A549 (cell line): ENCODE measurements around the gene MTERF2. TPM values are rescaled to one million over a fixed set of nuclear protein-coding genes. Genes with fewer than 3 reads are reported as not detected.

Source experiments
- ATAC-seq, 2 experiments: fragments of 200-7000 bp in 1 of 2; fragments of >200 bp in 1 of 2; cut with Nextera tagmentation in 1 of 2; cut with Tn5 transposase in 1 of 2; 3 replicates each; pipeline versions ENCODE4 v1.8.0 to v1.9.1; 2018 to 2020; ENCODE audit warnings: mild to moderate bottlenecking in 1 of 2, moderate library complexity in 1 of 2
- CTCF ChIA-PET: fragments of 300-600 bp; sonication (Branson Sonifier 250); formaldehyde crosslinking; extraction: SDS; loops from one replicate; lab custom pipeline; 2021; ENCODE audit warnings: antibody characterized with exemption, inconsistent platforms; lab: Yijun Ruan, JAX
- POLR2A ChIA-PET: fragments of 350-600 bp; formaldehyde crosslinking; extraction: SDS; loops from one replicate; lab custom pipeline; 2021; ENCODE audit warnings: antibody characterized with exemption, inconsistent platforms; lab: Yijun Ruan, JAX
- DNase-seq, 2 experiments: peaks; one replicate each; pipeline versions ENCODE4 v3.0.0 to v3.0.0-alpha.2; 2011 to 2016; ENCODE audit warnings: low read depth in 1 of 2, low spot score in 1 of 2
- FAIRE-seq: peaks from 2 replicates; lab custom pipeline; 2011; peaks lifted over from hg19 to GRCh38; lab: Jason Lieb, UNC
- H3K27ac ChIP-seq, 2 experiments: fragments of >200 bp; sonication (Bioruptor Twin); formaldehyde crosslinking; 3 replicates each; pipeline ENCODE4 v1.5.1; 2016 to 2017
- H3K4me1 ChIP-seq: fragments of >200 bp; sonication (Bioruptor Twin); formaldehyde crosslinking; 3 replicates; pipeline ENCODE4 v1.6.1; 2016
- H3K4me2 ChIP-seq: fragments of >200 bp; sonication (Bioruptor Twin); formaldehyde crosslinking; 3 replicates; pipeline ENCODE4 v1.6.1; 2016
- H3K4me3 ChIP-seq: fragments of >200 bp; sonication (Bioruptor Twin); formaldehyde crosslinking; 3 replicates; pipeline ENCODE4 v1.5.1; 2016
- H3K9me3 ChIP-seq: fragments of >200 bp; sonication (Bioruptor Twin); formaldehyde crosslinking; 3 replicates; pipeline ENCODE4 v1.6.1; 2016
- ATOH8 ChIP-seq: fragments of 250-450 bp; sonication (Bioruptor Pico); IDR thresholded peaks from 2 replicates; pipeline ENCODE4 v1.5.0; 2020; ENCODE audit warnings: low read depth, mild to moderate bottlenecking, moderate library complexity
- BHLHE40 ChIP-seq: IDR thresholded peaks from 2 replicates; pipeline ENCODE4 v1.6.1; 2012; ENCODE audit warnings: low read depth, low read length, inconsistent platforms
- CEBPB ChIP-seq, 2 experiments: fragments of >200 bp in 1 of 2; sonication (Bioruptor Twin) in 1 of 2; formaldehyde crosslinking in 1 of 2; IDR thresholded peaks; 2 replicates each; pipeline ENCODE4 v1.6.1; 2012 to 2016
- E2F6 ChIP-seq: IDR thresholded peaks from 2 replicates; pipeline ENCODE4 v1.6.1; 2012; ENCODE audit warnings: low read depth, borderline replicate concordance
- EHF ChIP-seq: fragments of 250-450 bp; sonication (Bioruptor Pico); IDR thresholded peaks from 2 replicates; pipeline ENCODE4 v1.5.0; 2020; ENCODE audit warnings: mild to moderate bottlenecking
- EHMT2 ChIP-seq: fragments of 200-600 bp; sonication (generic); IDR thresholded peaks from 2 replicates; pipeline ENCODE4 v1.6.1; 2016; ENCODE audit warnings: antibody characterized with exemption, low read depth, mild to moderate bottlenecking, moderate library complexity
- HDAC2 ChIP-seq: fragments of 200-600 bp; sonication (generic); IDR thresholded peaks from 2 replicates; pipeline ENCODE4 v1.6.1; 2016
- HES2 ChIP-seq: fragments of >200 bp; sonication (Bioruptor Twin); formaldehyde crosslinking; IDR thresholded peaks from 2 replicates; pipeline ENCODE4 v1.6.1; 2016
- JUN ChIP-seq, 2 experiments: fragments of >200 bp; sonication (Bioruptor Twin); formaldehyde crosslinking; IDR thresholded peaks; 2 replicates in 1 of 2; 3 replicates in 1 of 2; pipeline ENCODE4 v1.6.1; 2016 to 2017
- KDM5A ChIP-seq: fragments of 200-600 bp; sonication (generic); IDR thresholded peaks from 2 replicates; pipeline ENCODE4 v1.6.1; 2016; ENCODE audit warnings: antibody characterized with exemption, mild to moderate bottlenecking
- MYC ChIP-seq: IDR thresholded peaks from 2 replicates; pipeline ENCODE4 v1.6.1; 2012; ENCODE audit warnings: mild to moderate bottlenecking, inconsistent platforms, low read length, improper control_type of control experiment, borderline replicate concordance
- NPAS2 ChIP-seq: fragments of 250-450 bp; sonication (Bioruptor Pico); IDR thresholded peaks from 2 replicates; pipeline ENCODE4 v1.8.0; 2022; ENCODE audit warnings: mild to moderate bottlenecking, moderate library complexity, borderline replicate concordance
- PBX3 ChIP-seq: IDR thresholded peaks from 2 replicates; pipeline ENCODE4 v1.6.1; 2012
- PHF8 ChIP-seq: fragments of 200-600 bp; sonication (generic); IDR thresholded peaks from 2 replicates; pipeline ENCODE4 v1.6.1; 2016; ENCODE audit warnings: low read depth, mild to moderate bottlenecking, antibody characterized with exemption, moderate library complexity, borderline replicate concordance
- POLR2AphosphoS2 ChIP-seq: conservative IDR thresholded peaks from 2 replicates; pipeline ENCODE4 v1.6.1; 2012; ENCODE audit warnings: low read length, improper control_type of control experiment, inconsistent platforms
- SMC3 ChIP-seq: fragments of >200 bp; sonication (Bioruptor Twin); formaldehyde crosslinking; IDR thresholded peaks from 3 replicates; pipeline ENCODE4 v1.6.1; 2018; ENCODE audit warnings: inconsistent platforms
- TFCP2L1 ChIP-seq: fragments of 250-450 bp; sonication (Bioruptor Pico); IDR thresholded peaks from 2 replicates; pipeline ENCODE4 v1.5.0; 2021; ENCODE audit warnings: mild to moderate bottlenecking
- WGBS: methylation state at CpG from one replicate; pipeline ENCODE4 v1.1.6; 2017; ENCODE audit errors: missing lambda C conversion rate; 5-methylcytosine and 5-hydroxymethylcytosine counted together
- polyA plus RNA-seq, 4 experiments: library from polyadenylated mRNA; depleted of rRNA in 3 of 4; stranded (reverse); fragments of >200 nt; fragmentation: RNase III in 1 of 4; extraction: RNeasy Plus Mini Kit Qiagen cat#74134 plus additional on column Dnase treatment in 1 of 4; gene quantifications; 2 replicates in 3 of 4; 3 replicates in 1 of 4; pipeline ENCODE4 v1.2.3, GENCODE V29; 2011 to 2017

Gene MTERF2
- polyA plus RNA-seq, 2 of the 4 experiments (the other 2 are of a cell fraction), result 13.9 to 14.5 TPM

- DNase-seq (no peak), ATAC-seq (no peak; a peak in 1 of 6 replicates), FAIRE-seq (no peak)
- TF ChIP-seq PHF8 (peak; percentile 92; the same call in 1 of the 2 replicates), EHMT2 (no peak), TFCP2L1 (0 out of 2 replicates have a peak, but pooled peaks have one; percentile 30), CEBPB (IDR thresholded peaks at IDR 0.05) (peak in 1 of 2 experiments; percentile 21; a peak in 1 of 4 replicates), KDM5A (no peak)
- H3K4me3 ChIP-seq, result peak overlapping the region; percentile 91
- ChIA-PET POLR2A (interaction anchor here (0.6 to 2.6 kb wide), 6 partner anchors 12 to 804 kb away, joined by 3 to 24 read pairs (median 5); partner anchors contain the start of gene MTERF2), CTCF (interaction anchor here (0.6 to 1.5 kb wide), 3 partner anchors 12 to 177 kb away, joined by 3 to 5 read pairs (median 4); no protein-coding TSS in a partner anchor)
- H3K4me2 ChIP-seq, result peak overlapping the region; percentile 90
- H3K9me3 ChIP-seq, result no peaks in the 10 kb centered on the region
- peaks cover 29% of the 10 kb centered on the region; the same call in 2 of the 3 replicates for H3K4me1 ChIP-seq
- 61% methylated on average over 36 of the region's 36 CpGs for WGBS
- peak overlapping the region; percentile 97 to 98 for H3K27ac ChIP-seq
Measured at GRCh38 chr12:106954462-106955376, 32.2 kb downstream of the MTERF2 start.

- Histone ChIP-seq H3K4me2 (peak overlapping the region; percentile 90), H3K9me3 (peaks cover 3% of the 10 kb centered on the region; the same call in 1 of the 3 replicates), H3K4me1 (peaks cover 25% of the 10 kb centered on the region; the same call in 2 of the 3 replicates), H3K4me3 (no peak overlapping the region), H3K27ac (no peak overlapping the region)
- WGBS, result 78% methylated on average over 12 of the region's 12 CpGs
- DNase-seq, result no peak
- ChIA-PET CTCF (interaction anchor here (0.6 to 0.9 kb wide), 3 partner anchors 10 to 15 kb away, joined by 3 to 5 read pairs (median 4); no protein-coding TSS in a partner anchor), POLR2A (no interaction called here)
- no peak for FAIRE-seq
- TF ChIP-seq HES2 (no peak), NPAS2 (CRISPR knock-in tag) (no peak), SMC3 (no peak), PBX3 (no peak), JUN (IDR thresholded peaks at IDR 0.05) (no peak), POLR2AphosphoS2 (no peak), HDAC2 (no peak), EHF (CRISPR knock-in tag) (no peak), MYC (no peak), BHLHE40 (no peak), E2F6 (no peak)
- no peak for ATAC-seq
Measured at GRCh38 chr12:106953352-106954250, 33.3 kb downstream of the MTERF2 start.

GRCh38 chr12:106950591-106950990 is 36.4 kb downstream of the MTERF2 start:
- no peak overlapping the region for H3K4me2 ChIP-seq
- H3K27ac ChIP-seq, result no peak overlapping the region
- peaks cover 7% of the 10 kb centered on the region; the same call in 1 of the 3 replicates for H3K9me3 ChIP-seq
- TF ChIP-seq CEBPB (IDR thresholded peaks at IDR 0.05), result no peak
- TF ChIP-seq ATOH8 (CRISPR knock-in tag), result no peak
- no peak for TF ChIP-seq EHMT2
- no peak for TF ChIP-seq HES2
- no peak for FAIRE-seq
- CTCF ChIA-PET, result no interaction called here
- POLR2A ChIA-PET, result no interaction called here
- H3K4me3 ChIP-seq, result no peak overlapping the region
- no peak for ATAC-seq
- WGBS, result 83% methylated on average over 5 of the region's 5 CpGs
- DNase-seq, result no peak
- peaks cover 13% of the 10 kb centered on the region; the same call in 2 of the 3 replicates for H3K4me1 ChIP-seq
